Gastroesophageal sphincter (tissue), 4 donors: ENCODE measurements around the gene PDE1C. TPM values are rescaled to one million over a fixed set of nuclear protein-coding genes. Genes with fewer than 3 reads are reported as not detected.

Experiments
- ATAC-seq: fragments of 150-250 bp; one replicate; pipeline ENCODE4 v1.9.1; 2016; ENCODE audit warnings: mild to moderate bottlenecking, moderate library complexity
- H3K27ac ChIP-seq, 4 donors: fragments of 200-600 bp; sonication (generic) in 3 of 4; 1 replicate in 3 of 4; 2 replicates in 1 of 4; pipeline ENCODE4 v1.5.1; 2016 to 2019
- H3K27me3 ChIP-seq: fragments of 200-600 bp; sonication (generic); one replicate; pipeline ENCODE4 v1.5.1; 2019
- H3K36me3 ChIP-seq, 2 donors: fragments of 200-600 bp; sonication (generic); one replicate each; pipeline ENCODE4 v1.5.1; 2019; ENCODE audit warnings: control low read depth in 1 of 2
- H3K4me1 ChIP-seq, 3 donors: fragments of 200-600 bp; sonication (generic); 1 replicate in 2 of 3; 2 replicates in 1 of 3; pipeline ENCODE4 v1.5.1; 2016 to 2019; ENCODE audit warnings: control low read depth in 2 of 3
- H3K4me3 ChIP-seq, 2 donors: fragments of 200-600 bp; sonication (generic); one replicate each; pipeline ENCODE4 v1.5.1; 2019; ENCODE audit warnings: mild to moderate bottlenecking in 1 of 2, moderate library complexity in 1 of 2
- H3K9me3 ChIP-seq, 3 donors: fragments of 200-600 bp; sonication (generic); one replicate each; pipeline ENCODE4 v1.5.1; 2017 to 2019; ENCODE audit warnings: control low read depth in 2 of 3
- EP300 ChIP-seq: sonication (generic); formaldehyde crosslinking; IDR thresholded peaks from one replicate; pipeline ENCODE4 v1.6.1; 2017; ENCODE audit warnings: antibody characterized with exemption, mild to moderate bottlenecking
- POLR2A ChIP-seq, 2 donors: fragments of 450-650 bp; IDR thresholded peaks; one replicate each; pipeline ENCODE4 v1.6.1; 2017; ENCODE audit warnings: antibody characterized with exemption in 2 of 2, mild to moderate bottlenecking in 2 of 2, moderate library complexity in 1 of 2
- POLR2AphosphoS5 ChIP-seq: sonication (generic); formaldehyde crosslinking; IDR thresholded peaks from one replicate; pipeline ENCODE4 v1.6.1; 2017; ENCODE audit warnings: antibody characterized with exemption
- WGBS, 2 donors: methylation state at CpG; one replicate each; pipeline ENCODE4 v1.1.5; 2018; ENCODE audit warnings: low coverage in 1 of 2; 5-methylcytosine and 5-hydroxymethylcytosine counted together
- total RNA-seq, 4 donors: library from RNA; depleted of rRNA; stranded (reverse); fragments of >200 nt; gene quantifications; one replicate each; pipeline ENCODE4 v1.1.0, GENCODE V29; 2016
- TF ChIP-seq, protein P1 (sequence below), 4 experiments: fragments of 200-600 bp in 2 of 4; fragments of 450-650 bp in 2 of 4; sonication (generic) in 1 of 4; IDR thresholded peaks; one replicate each; pipeline ENCODE4 v1.5.1; 2017 to 2019; ENCODE audit warnings: antibody characterized with exemption in 4 of 4, mild to moderate bottlenecking in 2 of 4, moderate library complexity in 2 of 4

The PDE1C gene
- total RNA-seq, 4 donors from 2014 or later: 17.2 to 28.8 (median 21.7) TPM

DNA sequence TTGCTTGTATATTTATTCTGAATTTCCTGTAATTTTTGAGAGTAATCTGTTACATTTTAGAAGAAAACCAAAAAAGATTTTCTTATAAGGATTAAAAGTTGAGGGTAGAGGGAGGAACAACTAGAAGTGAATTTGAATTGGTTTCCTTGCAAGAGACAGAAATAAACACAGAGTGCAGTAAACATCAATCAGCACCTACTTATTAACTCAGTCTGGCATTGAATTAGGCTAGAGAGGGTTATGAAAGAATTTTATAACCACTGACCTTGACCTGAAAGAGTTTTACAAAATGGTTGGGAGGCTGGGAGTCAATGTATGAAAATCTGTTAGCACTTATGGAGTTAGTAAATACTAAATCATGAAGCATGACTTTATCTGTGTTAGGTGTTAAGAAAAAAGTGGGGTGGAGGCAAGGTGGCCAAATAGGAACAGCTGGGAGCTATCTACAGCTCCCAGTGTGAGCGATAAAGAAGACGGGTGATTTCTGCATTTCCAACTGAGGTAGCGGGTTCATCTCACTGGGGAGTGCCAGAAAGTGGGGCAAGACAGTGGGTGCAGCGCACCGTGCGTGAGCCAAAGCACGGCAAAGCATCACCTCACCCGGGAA is 106.5 kb downstream of the PDE1C start:
- 83 to 85% methylated on average over 1 to 8 of the region's 8 CpGs for WGBS, 2 donors
- ATAC-seq: no peak
- Histone ChIP-seq H3K36me3 (no peaks in the 10 kb centered on the region), H3K27me3 (no peaks in the 10 kb centered on the region), H3K27ac (no peak overlapping the region), H3K4me3 (no peak overlapping the region), H3K9me3 (peaks cover 0 to 1% (median 0%) of the 10 kb centered on the region in 3 donors), H3K4me1 (peaks cover 0 to 14% (median 0%) of the 10 kb centered on the region in 3 donors)
- TF ChIP-seq POLR2AphosphoS5: no peak

- peaks cover 0 to 25% (median 2%) of the 10 kb centered on the region in 3 donors for H3K4me1 ChIP-seq
- no peaks in the 10 kb centered on the region for H3K36me3 ChIP-seq
- no peak overlapping the region for H3K4me3 ChIP-seq
- no peaks in the 10 kb centered on the region for H3K27me3 ChIP-seq
- no peaks in the 10 kb centered on the region for H3K9me3 ChIP-seq
- ATAC-seq: no peak
- TF ChIP-seq, protein P1, sequence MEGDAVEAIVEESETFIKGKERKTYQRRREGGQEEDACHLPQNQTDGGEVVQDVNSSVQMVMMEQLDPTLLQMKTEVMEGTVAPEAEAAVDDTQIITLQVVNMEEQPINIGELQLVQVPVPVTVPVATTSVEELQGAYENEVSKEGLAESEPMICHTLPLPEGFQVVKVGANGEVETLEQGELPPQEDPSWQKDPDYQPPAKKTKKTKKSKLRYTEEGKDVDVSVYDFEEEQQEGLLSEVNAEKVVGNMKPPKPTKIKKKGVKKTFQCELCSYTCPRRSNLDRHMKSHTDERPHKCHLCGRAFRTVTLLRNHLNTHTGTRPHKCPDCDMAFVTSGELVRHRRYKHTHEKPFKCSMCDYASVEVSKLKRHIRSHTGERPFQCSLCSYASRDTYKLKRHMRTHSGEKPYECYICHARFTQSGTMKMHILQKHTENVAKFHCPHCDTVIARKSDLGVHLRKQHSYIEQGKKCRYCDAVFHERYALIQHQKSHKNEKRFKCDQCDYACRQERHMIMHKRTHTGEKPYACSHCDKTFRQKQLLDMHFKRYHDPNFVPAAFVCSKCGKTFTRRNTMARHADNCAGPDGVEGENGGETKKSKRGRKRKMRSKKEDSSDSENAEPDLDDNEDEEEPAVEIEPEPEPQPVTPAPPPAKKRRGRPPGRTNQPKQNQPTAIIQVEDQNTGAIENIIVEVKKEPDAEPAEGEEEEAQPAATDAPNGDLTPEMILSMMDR (IDR thresholded peaks at IDR 0.05): no peak
- TF ChIP-seq POLR2A (IDR thresholded peaks at IDR 0.05): no peak
- TF ChIP-seq POLR2AphosphoS5: no peak
- no peak for TF ChIP-seq EP300
- H3K27ac ChIP-seq: no peak overlapping the region
These were observed 108.0 kb downstream of the PDE1C start for GRCh38 chr7:31962246-31962645.

GRCh38 chr7:31958226-31958625 is 112.0 kb downstream of the PDE1C start:
- Histone ChIP-seq H3K4me1 (peaks cover 0 to 28% (median 4%) of the 10 kb centered on the region in 3 donors), H3K27ac (no peak overlapping the region), H3K36me3 (no peaks in the 10 kb centered on the region), H3K9me3 (no peaks in the 10 kb centered on the region), H3K4me3 (no peak overlapping the region), H3K27me3 (no peaks in the 10 kb centered on the region)
- peak; percentile 39 for ATAC-seq
- WGBS, 2 donors: 63 to 75% methylated on average over 2 of the region's 2 CpGs
- TF ChIP-seq POLR2A (IDR thresholded peaks at IDR 0.05) (no peak), EP300 (no peak), POLR2AphosphoS5 (no peak)
- TF ChIP-seq, protein P1 (IDR thresholded peaks at IDR 0.05): no peak

DNA sequence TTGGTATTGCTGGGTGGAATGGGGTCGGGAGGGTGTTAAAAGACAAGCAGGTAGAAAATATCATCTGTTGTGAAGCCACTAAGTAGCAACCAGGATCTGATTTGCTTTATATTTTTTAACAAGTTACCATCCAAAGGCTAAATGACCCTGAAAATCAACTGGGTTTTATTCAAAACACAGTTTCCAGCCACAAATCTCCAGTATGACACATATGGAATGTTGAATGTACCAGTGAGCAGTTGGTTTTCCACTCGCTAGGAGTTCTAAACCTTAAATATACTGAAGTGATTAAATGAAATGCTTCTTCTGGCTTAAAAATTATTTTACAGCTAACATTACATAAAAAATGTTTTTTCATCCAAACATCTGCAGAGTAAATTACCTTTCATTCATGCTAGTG is 112.5 kb downstream of the PDE1C start:
- Histone ChIP-seq H3K4me1 (peaks cover 0 to 27% (median 4%) of the 10 kb centered on the region in 3 donors), H3K27me3 (no peaks in the 10 kb centered on the region), H3K36me3 (no peaks in the 10 kb centered on the region), H3K4me3 (no peak overlapping the region), H3K9me3 (no peaks in the 10 kb centered on the region), H3K27ac (no peak overlapping the region)
- TF ChIP-seq, protein P1 (IDR thresholded peaks at IDR 0.05): no peak
- TF ChIP-seq POLR2AphosphoS5 (no peak), POLR2A (IDR thresholded peaks at IDR 0.05) (no peak), EP300 (no peak)
- ATAC-seq: no peak
- 71 to 88% methylated on average over 2 of the region's 2 CpGs for WGBS, 2 donors

DNA sequence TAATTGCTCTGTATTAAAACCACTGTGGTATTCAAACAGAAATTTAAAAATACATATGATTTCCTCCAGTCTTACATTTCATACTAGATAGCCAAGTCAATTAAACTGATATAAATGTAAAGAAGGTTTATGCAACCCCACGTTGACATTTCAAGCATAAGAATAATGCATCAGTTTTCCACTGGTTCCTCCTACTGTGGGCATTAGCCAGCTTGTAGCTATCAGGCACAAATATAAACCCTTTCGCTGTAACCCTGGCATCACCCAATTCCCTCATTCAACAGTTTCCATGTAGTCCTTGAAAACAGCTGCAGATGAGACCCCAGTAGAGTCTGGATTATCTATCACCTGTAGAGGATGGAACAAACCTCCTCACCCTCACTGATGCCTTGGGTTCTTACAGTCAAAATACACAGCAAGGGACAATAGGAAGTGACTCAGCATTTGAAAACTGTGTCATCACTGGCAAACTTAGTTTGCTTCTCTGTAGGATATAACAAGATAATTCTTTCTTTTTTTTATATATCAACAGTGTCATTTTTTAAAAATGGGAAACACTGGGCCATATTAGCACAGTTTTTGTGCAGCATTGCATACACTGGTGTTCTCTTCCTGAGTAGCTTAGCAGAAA is 113.0 kb downstream of the PDE1C start:
- H3K4me3 ChIP-seq: no peak overlapping the region
- H3K27ac ChIP-seq: no peak overlapping the region
- H3K4me1 ChIP-seq: peaks cover 0 to 25% (median 4%) of the 10 kb centered on the region in 3 donors
- ATAC-seq: no peak
- H3K9me3 ChIP-seq: no peaks in the 10 kb centered on the region
- TF ChIP-seq POLR2AphosphoS5: no peak
- TF ChIP-seq POLR2A (IDR thresholded peaks at IDR 0.05): no peak
- TF ChIP-seq EP300: no peak
- TF ChIP-seq, protein P1 (IDR thresholded peaks at IDR 0.05): no peak
- H3K36me3 ChIP-seq: no peaks in the 10 kb centered on the region
- 49% methylated on average over 2 of the region's 2 CpGs for WGBS, 2 donors
- no peaks in the 10 kb centered on the region for H3K27me3 ChIP-seq
